SH-SY5Y (cell line): ENCODE data around the gene PIBF1.

Experiments used
- GATA2 ChIP-seq: IDR thresholded peaks from 2 replicates; pipeline ENCODE4 v1.6.1; 2011; ENCODE audit warnings: mild to moderate bottlenecking, low read depth, low read length
- GATA3 ChIP-seq: IDR thresholded peaks from 2 replicates; pipeline ENCODE4 v1.6.1; 2011; ENCODE audit warnings: low read depth, mild to moderate bottlenecking, low read length, moderate library complexity

- TF ChIP-seq GATA2: no peak
- TF ChIP-seq GATA3: no peak
These were observed 279.9 kb downstream of the PIBF1 start for GRCh38 chr13:73061876-73062275.
